Uterus (tissue), 2 donors: ENCODE results near the gene DDAH2.

ENCODE experiments used
- CTCF ChIP-seq, 4 experiments: fragments of 200-600 bp in 2 of 4; fragments of 450-650 bp in 2 of 4; sonication (generic) in 2 of 4; IDR thresholded peaks; one replicate each; pipeline ENCODE4 v1.5.1; 2016 to 2019; ENCODE audit warnings: antibody characterized with exemption in 4 of 4, mild to moderate bottlenecking in 2 of 4, moderate library complexity in 1 of 4
- POLR2A ChIP-seq, 2 donors: fragments of 450-650 bp; IDR thresholded peaks; one replicate each; pipeline ENCODE4 v1.6.1; 2016; ENCODE audit warnings: antibody characterized with exemption in 2 of 2, mild to moderate bottlenecking in 1 of 2, moderate library complexity in 1 of 2

- TF ChIP-seq POLR2A (IDR thresholded peaks at IDR 0.05) (peak; percentile 19 to 40), CTCF (IDR thresholded peaks at IDR 0.05) (no peak)
These were observed 9.2 kb upstream of the DDAH2 start for GRCh38 chr6:31737991-31738979.
